Fibroblast of villous mesenchyme (primary cell): ENCODE results near the gene ZHX3. TPM values are rescaled to one million over a fixed set of nuclear protein-coding genes. Genes with fewer than 3 reads are reported as not detected.

Experiments
- DNase-seq: peaks from one replicate; pipeline ENCODE4 v3.0.0-alpha.2; 2010; ENCODE audit warnings: low read depth
- H3K4me3 ChIP-seq: 2 replicates; pipeline ENCODE4 v1.5.1; 2011; ENCODE audit warnings: low read depth, mild to moderate bottlenecking, low read length
- CTCF ChIP-seq: IDR thresholded peaks from 2 replicates; pipeline ENCODE4 v1.5.1; 2012; ENCODE audit warnings: low read depth, mild to moderate bottlenecking, low read length; ENCODE audit not compliant: insufficient read depth
- total RNA-seq: library from RNA; depleted of rRNA; stranded (reverse); fragments of >200 nt; gene quantifications from 2 replicates; pipeline ENCODE4 v1.2.3, GENCODE V29; 2012

The ZHX3 gene
- total RNA-seq, 1 donor, result 39.3 TPM

GRCh38 chr20:41304002-41304401 is 13.5 kb downstream of the ZHX3 start:
- no peak overlapping the region for H3K4me3 ChIP-seq
- DNase-seq, result no peak

GRCh38 chr20:41300886-41301285 is 16.6 kb downstream of the ZHX3 start:
- no peak overlapping the region for H3K4me3 ChIP-seq
- DNase-seq, result no peak
- no peak for TF ChIP-seq CTCF

More at GRCh38 chr20:41304002-41304401, 13.5 kb downstream of the ZHX3 start:
- no peak for TF ChIP-seq CTCF

GRCh38 chr20:41300383-41300782 is 17.1 kb downstream of the ZHX3 start:
- TF ChIP-seq CTCF, result no peak
- DNase-seq, result no peak

GRCh38 chr20:41299899-41300298 is 17.6 kb downstream of the ZHX3 start:
- H3K4me3 ChIP-seq, result no peak overlapping the region
- DNase-seq, result no peak
- TF ChIP-seq CTCF, result no peak

More at GRCh38 chr20:41300383-41300782, 17.1 kb downstream of the ZHX3 start:
- no peak overlapping the region for H3K4me3 ChIP-seq

- no peak for TF ChIP-seq CTCF
- peak; percentile 79 for DNase-seq
- H3K4me3 ChIP-seq, result no peak overlapping the region
Measured at GRCh38 chr20:41293269-41294037, 24.1 kb downstream of the ZHX3 start.

GRCh38 chr20:41290804-41291389 is 26.6 kb downstream of the ZHX3 start:
- DNase-seq, result no peak
- no peak overlapping the region for H3K4me3 ChIP-seq
- TF ChIP-seq CTCF, result no peak

- no peak overlapping the region for H3K4me3 ChIP-seq
- DNase-seq, result peak; percentile 55
- no peak for TF ChIP-seq CTCF
Measured at GRCh38 chr20:41287327-41287726, 30.2 kb downstream of the ZHX3 start.
